GM12878 (cell line): ENCODE measurements around the gene PAK5. TPM values are rescaled to one million over a fixed set of nuclear protein-coding genes. Genes with fewer than 3 reads are reported as not detected.

Experiments
- ATAC-seq: fragments of 200-7000 bp; cut with Tn5 transposase; 3 replicates; pipeline ENCODE4 v1.9.1; 2020; ENCODE audit warnings: mild to moderate bottlenecking, moderate library complexity
- BruUV-seq: library from RNA; stranded (reverse); fragments of 400-500 nt; replicated peaks from 2 replicates; lab custom pipeline; 2021; lab: Mats Ljungman, UMichigan
- CTCF ChIA-PET: fragments of 300-600 bp; sonication (Branson Sonifier 250); formaldehyde crosslinking; extraction: SDS; loops from one replicate; lab custom pipeline; 2021; ENCODE audit warnings: inconsistent platforms; lab: Yijun Ruan, JAX
- POLR2A ChIA-PET: fragments of 350-600 bp; formaldehyde crosslinking; extraction: SDS; loops from one replicate; lab custom pipeline; 2021; ENCODE audit warnings: inconsistent platforms; lab: Charles Lee
- RAD21 ChIA-PET: fragments of 300-600 bp; sonication (Branson Sonifier 250); formaldehyde crosslinking; loops from one replicate; lab custom pipeline; 2023; ENCODE audit warnings: antibody characterized with exemption; ENCODE audit not compliant: unreplicated experiment; lab: Charles Lee
- SMC1A ChIA-PET: fragments of 300-600 bp; sonication (Branson Sonifier 250); formaldehyde crosslinking; loops from one replicate; lab custom pipeline; 2023; ENCODE audit not compliant: unreplicated experiment, uncharacterized antibody; lab: Charles Lee
- DNase-seq: peaks from one replicate; pipeline ENCODE4 v3.0.0-alpha.2; 2011; ENCODE audit warnings: low read depth, low spot score
- FAIRE-seq: peaks from 3 replicates; lab custom pipeline; 2011; peaks lifted over from hg19 to GRCh38; lab: Jason Lieb, UNC
- H2AFZ ChIP-seq: 2 replicates; pipeline ENCODE4 v1.6.0; 2011; ENCODE audit warnings: low read depth, low read length, control low read depth; ENCODE audit not compliant: control insufficient read depth
- H3K27ac ChIP-seq: 2 replicates; pipeline ENCODE4 v1.5.1; 2011; ENCODE audit warnings: control low read depth; ENCODE audit not compliant: control insufficient read depth, insufficient read depth
- H3K27me3 ChIP-seq, 2 experiments: replicated peaks in 1 of 2; 2 replicates each; pipeline versions ENCODE4 v1.6.0 to v1.6.1; 2011; ENCODE audit warnings: low read length in 1 of 2; ENCODE audit not compliant: control insufficient read depth in 2 of 2, insufficient read depth in 2 of 2
- H3K36me3 ChIP-seq, 2 experiments: 2 replicates each; pipeline ENCODE4 v1.5.1; 2011; ENCODE audit warnings: low read length in 1 of 2; ENCODE audit not compliant: control insufficient read depth in 2 of 2, insufficient read depth in 2 of 2
- H3K4me1 ChIP-seq: 2 replicates; pipeline ENCODE4 v1.6.1; 2011; ENCODE audit warnings: mild to moderate bottlenecking, low read length, moderate library complexity, mixed read lengths; ENCODE audit not compliant: control insufficient read depth, insufficient read depth
- H3K4me2 ChIP-seq: 2 replicates; pipeline ENCODE4 v1.6.0; 2011; ENCODE audit warnings: control low read depth; ENCODE audit not compliant: control insufficient read depth, insufficient read depth
- H3K4me3 ChIP-seq: fragments of 200-600 bp; sonication (generic); 2 replicates; pipeline ENCODE4 v1.5.1; 2016
- H3K79me2 ChIP-seq: 2 replicates; pipeline ENCODE4 v1.6.0; 2011; ENCODE audit warnings: low read length; ENCODE audit not compliant: control insufficient read depth, insufficient read depth
- H3K9ac ChIP-seq: 2 replicates; pipeline ENCODE4 v1.8.0; 2011; ENCODE audit warnings: low read length, control low read depth, mixed read lengths; ENCODE audit not compliant: control insufficient read depth, insufficient read depth
- H3K9me3 ChIP-seq: replicated peaks from 3 replicates; pipeline ENCODE4 v1.5.1; 2011; ENCODE audit warnings: mild to moderate bottlenecking, low read length; ENCODE audit not compliant: control insufficient read depth, insufficient read depth
- H4K20me1 ChIP-seq: 2 replicates; pipeline ENCODE4 v1.6.0; 2011; ENCODE audit not compliant: control insufficient read depth, insufficient read depth
- BCL11A ChIP-seq: IDR thresholded peaks from 2 replicates; pipeline ENCODE4 v1.6.1; 2011; ENCODE audit warnings: low read depth, low read length
- BHLHE40 ChIP-seq, 2 experiments: fragments of 450-650 bp in 1 of 2; IDR thresholded peaks; 2 replicates each; pipeline ENCODE4 v1.6.1; 2011 to 2017; ENCODE audit warnings: low read depth in 2 of 2, borderline replicate concordance in 1 of 2, improper control_type of control experiment in 1 of 2, low read length in 1 of 2, mild to moderate bottlenecking in 1 of 2
- EED ChIP-seq: sonication (generic); IDR thresholded peaks from 2 replicates; pipeline ENCODE4 v1.6.1; 2016; ENCODE audit warnings: antibody characterized with exemption, low read depth
- JUND ChIP-seq: IDR thresholded peaks from 2 replicates; pipeline ENCODE4 v1.6.1; 2012; ENCODE audit warnings: low read depth, mild to moderate bottlenecking, low read length, improper control_type of control experiment, moderate library complexity
- NFIC ChIP-seq: IDR thresholded peaks from 2 replicates; pipeline ENCODE4 v1.6.1; 2012; ENCODE audit warnings: low read depth, mild to moderate bottlenecking, inconsistent platforms, low read length, moderate library complexity
- ZSCAN29 ChIP-seq: fragments of 450-650 bp; IDR thresholded peaks from 2 replicates; pipeline ENCODE4 v1.6.1; 2017; ENCODE audit warnings: mild to moderate bottlenecking, moderate library complexity
- WGBS: methylation state at CpG from one replicate; pipeline ENCODE4 v1.1.6; 2016; ENCODE audit warnings: low lambda C conversion rate; ENCODE audit not compliant: insufficient replicate concordance, insufficient coverage; ENCODE audit errors: missing lambda C conversion rate; 5-methylcytosine and 5-hydroxymethylcytosine counted together
- in situ Hi-C: fragments of 300-500 bp; cut with MboI; formaldehyde crosslinking; loops from 9 replicates; pipeline ENCODE4 v1.14.3; 2018; ENCODE audit warnings: mixed read lengths
- intact Hi-C: fragments of 100-400 bp; cut with micrococcal nuclease; formaldehyde crosslinking; loops from one replicate; pipeline ENCODE4 v1.14.2; 2022; ENCODE audit not compliant: unreplicated experiment
- polyA plus RNA-seq, 11 experiments: library from polyadenylated mRNA; depleted of rRNA in 4 of 11; unstranded in 6 of 11; stranded (reverse) in 5 of 11; fragments of >200 nt; fragmentation: Nextera tagmentation in 4 of 11; fragmentation: Illumina TruSeq in 1 of 11; extraction: Ambion mirVana in 4 of 11; extraction: Trizol in 1 of 11; gene quantifications; 1 replicate in 1 of 11; 2 replicates in 10 of 11; pipeline versions ENCODE4 v1.2.1 to v1.2.3, GENCODE V29; 2011 to 2016; ENCODE audit warnings: inconsistent platforms in 2 of 11, missing spikeins in 2 of 11, low read depth in 1 of 11
- total RNA-seq, 4 experiments: library from RNA; depleted of rRNA in 3 of 4; stranded (reverse); fragments of >200 nt in 3 of 4; fragmentation: Illumina TruSeq in 1 of 4; extraction: Trizol in 1 of 4; gene quantifications; 2 replicates each; pipeline versions ENCODE4 v1.2.1 to v1.2.3, GENCODE V29; 2013 to 2021
- TF ChIP-seq, protein P1 (sequence below): fragments of 450-650 bp; IDR thresholded peaks from 2 replicates; pipeline ENCODE4 v1.6.1; 2016; ENCODE audit warnings: mild to moderate bottlenecking

The PAK5 gene
- total and polyA plus RNA-seq, 10 of the 15 experiments (the other 5 are each of a cell fraction or from before 2014, with no cell fraction given) = not detected

DNA sequence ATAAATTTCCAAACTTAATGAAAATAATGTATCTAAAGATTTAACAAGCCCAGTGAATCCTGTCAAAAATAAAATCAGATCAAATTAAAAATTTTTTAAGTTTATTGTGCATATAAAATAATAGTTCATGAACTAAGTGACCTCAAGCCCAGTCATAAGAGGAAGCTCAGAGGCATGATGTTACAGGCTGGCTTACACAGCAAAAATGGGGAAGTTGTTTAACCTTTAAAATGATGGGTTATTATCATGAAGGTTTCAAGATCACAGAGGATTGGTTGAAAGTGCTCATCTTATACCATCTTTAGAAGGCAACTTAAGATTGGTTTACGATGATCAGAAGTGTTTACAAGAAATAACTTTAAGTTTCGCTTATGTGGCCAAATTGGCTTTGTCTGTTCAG, 102.5 kb downstream of the PAK5 start:
- ChIA-PET CTCF (no interaction called here), RAD21 (no interaction called here), POLR2A (no interaction called here), SMC1A (no interaction called here)
- ATAC-seq (no peak), DNase-seq (no peak), FAIRE-seq (no peak)
- Histone ChIP-seq H3K4me2 (no peak overlapping the region), H4K20me1 (no peaks in the 10 kb centered on the region), H3K4me1 (no peaks in the 10 kb centered on the region), H3K79me2 (no peaks in the 10 kb centered on the region), H3K9me3 (no peaks in the 10 kb centered on the region), H2AFZ (no peak overlapping the region), H3K4me3 (no peak overlapping the region), H3K27ac (no peak overlapping the region), H3K36me3 (no peaks in the 10 kb centered on the region), H3K27me3 (no peaks in the 10 kb centered on the region), H3K9ac (no peak overlapping the region)
- 0% methylated on average over 2 of the region's 2 CpGs for WGBS
- no TSS peak for BruUV-seq
- TF ChIP-seq, protein P1, sequence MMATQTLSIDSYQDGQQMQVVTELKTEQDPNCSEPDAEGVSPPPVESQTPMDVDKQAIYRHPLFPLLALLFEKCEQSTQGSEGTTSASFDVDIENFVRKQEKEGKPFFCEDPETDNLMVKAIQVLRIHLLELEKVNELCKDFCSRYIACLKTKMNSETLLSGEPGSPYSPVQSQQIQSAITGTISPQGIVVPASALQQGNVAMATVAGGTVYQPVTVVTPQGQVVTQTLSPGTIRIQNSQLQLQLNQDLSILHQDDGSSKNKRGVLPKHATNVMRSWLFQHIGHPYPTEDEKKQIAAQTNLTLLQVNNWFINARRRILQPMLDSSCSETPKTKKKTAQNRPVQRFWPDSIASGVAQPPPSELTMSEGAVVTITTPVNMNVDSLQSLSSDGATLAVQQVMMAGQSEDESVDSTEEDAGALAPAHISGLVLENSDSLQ = no peak
- TF ChIP-seq ZSCAN29 (no peak), NFIC (no peak)
- intact Hi-C loops = no loop called here
- in situ Hi-C loops = no loop called here

DNA sequence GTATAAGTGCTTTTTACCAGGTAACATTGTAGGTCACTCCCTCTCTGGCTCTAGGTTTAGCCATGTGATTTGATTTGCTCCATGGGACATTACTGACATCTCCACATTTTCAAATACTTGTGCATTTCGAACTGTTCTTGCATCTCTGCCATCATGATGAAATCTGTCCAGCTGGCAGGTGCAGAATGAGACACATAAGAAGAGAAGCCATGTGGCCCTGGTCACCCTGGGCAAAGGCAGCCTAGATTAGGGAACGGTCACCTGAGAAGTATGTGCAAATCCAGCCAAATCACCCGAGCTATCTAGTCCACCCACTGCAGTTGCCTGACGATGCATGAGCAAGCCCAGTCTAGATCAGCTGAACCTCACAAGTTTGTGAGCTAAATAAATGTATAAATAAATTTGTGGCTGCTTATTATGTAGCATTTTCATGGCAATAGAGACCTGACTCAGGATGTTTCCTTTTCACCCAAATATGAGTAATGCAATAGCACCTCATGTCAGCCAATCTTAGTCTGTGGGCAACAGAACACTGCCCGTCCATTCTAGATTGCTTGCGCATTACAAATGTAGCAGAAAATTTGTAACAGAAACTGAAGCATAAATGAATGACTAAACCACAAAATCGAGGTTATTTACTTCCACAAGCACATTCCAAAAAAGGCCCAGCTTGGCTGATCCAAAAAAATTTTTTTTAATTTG, 115.2 kb downstream of the PAK5 start:
- no peaks in the 10 kb centered on the region for H3K4me1 ChIP-seq
- 27% methylated on average over 7 of the region's 7 CpGs for WGBS
- ATAC-seq (no peak), FAIRE-seq (no peak), DNase-seq (no peak)
- H2AFZ ChIP-seq = no peak overlapping the region
- no peaks in the 10 kb centered on the region for H4K20me1 ChIP-seq
- H3K27me3 ChIP-seq = no peaks in the 10 kb centered on the region
- no peak overlapping the region for H3K4me2 ChIP-seq
- no peak overlapping the region for H3K9ac ChIP-seq
- H3K79me2 ChIP-seq = no peaks in the 10 kb centered on the region
- no peak overlapping the region for H3K27ac ChIP-seq
- SMC1A ChIA-PET = no interaction called here
- POLR2A ChIA-PET = no interaction called here
- CTCF ChIA-PET = no interaction called here
- H3K4me3 ChIP-seq = no peak overlapping the region
- RAD21 ChIA-PET = no interaction called here
- H3K9me3 ChIP-seq = no peaks in the 10 kb centered on the region
- TF ChIP-seq JUND (no peak), EED (no peak), BCL11A (no peak), BHLHE40 (IDR thresholded peaks at IDR 0.05; ENCODE audit: borderline replicate concordance in 1 of 2, low read depth in 2 of 2, low read length in 1 of 2) (no peak)
- in situ Hi-C loops (no loop called here), intact Hi-C loops (no loop called here)
- no TSS peak for BruUV-seq
- no peaks in the 10 kb centered on the region for H3K36me3 ChIP-seq
